ENCODE results near the gene RBP5.

GRCh38 chr12:7134396-7135166, 5.9 kb upstream of the RBP5 start:
- TF ChIP-seq CTCF (IDR thresholded peaks at IDR 0.05) (no peak), POLR2A (IDR thresholded peaks at IDR 0.05; ENCODE audit: low read depth) (no peak)

Measured in esophagus muscularis mucosa (tissue), 3 donors.